ENCODE data around the gene ACTR5.

Gene ACTR5

GRCh38 chr20:38728911-38729642 is 19.2 kb upstream of the ACTR5 start:
- DNase-seq (ENCODE audit: low read depth in 2 of 2) = no peak

GRCh38 chr20:38729767-38730166 is 18.5 kb upstream of the ACTR5 start:
- DNase-seq (ENCODE audit: low read depth in 2 of 2) = no peak

- no peak for DNase-seq (ENCODE audit: low read depth in 2 of 2)
These were observed 17.9 kb upstream of the ACTR5 start for GRCh38 chr20:38730167-38730988.

- no peak for DNase-seq (ENCODE audit: low read depth in 2 of 2)
These were observed 17.1 kb upstream of the ACTR5 start for GRCh38 chr20:38730989-38731737.

- DNase-seq (ENCODE audit: low read depth in 2 of 2) = no peak
These were observed 16.5 kb upstream of the ACTR5 start for GRCh38 chr20:38731738-38732113.

- no peak for DNase-seq (ENCODE audit: low read depth in 2 of 2)
These were observed 15.3 kb upstream of the ACTR5 start for GRCh38 chr20:38732981-38733380.

GRCh38 chr20:38735172-38735571 is 13.1 kb upstream of the ACTR5 start:
- no peak for DNase-seq (ENCODE audit: low read depth in 2 of 2)

GRCh38 chr20:38737887-38738286 is 10.4 kb upstream of the ACTR5 start:
- no peak for DNase-seq (ENCODE audit: low read depth in 2 of 2)

- DNase-seq (ENCODE audit: low read depth in 2 of 2) = no peak
These were observed 2.5 kb upstream of the ACTR5 start for GRCh38 chr20:38745757-38746156.

GRCh38 chr20:38747495-38748096 is 664 bp upstream of the ACTR5 start:
- no peak for DNase-seq (ENCODE audit: low read depth in 2 of 2)

- no peak for DNase-seq (ENCODE audit: low read depth in 2 of 2)
These were observed 545 bp downstream of the ACTR5 start for GRCh38 chr20:38748861-38749149.

- peak in 1 of 2 experiments; percentile 5 for DNase-seq (ENCODE audit: low read depth in 2 of 2)
These were observed 3.2 kb downstream of the ACTR5 start for GRCh38 chr20:38751360-38751976.

- no peak for DNase-seq (ENCODE audit: low read depth in 2 of 2)
These were observed 3.8 kb downstream of the ACTR5 start for GRCh38 chr20:38752029-38752428.

GRCh38 chr20:38754924-38755323 is 6.7 kb downstream of the ACTR5 start:
- no peak for DNase-seq (ENCODE audit: low read depth in 2 of 2)

GRCh38 chr20:38755324-38755910 is 7.2 kb downstream of the ACTR5 start:
- no peak for DNase-seq (ENCODE audit: low read depth in 2 of 2)

GRCh38 chr20:38757145-38757775 is 9.0 kb downstream of the ACTR5 start:
- DNase-seq (ENCODE audit: low read depth in 2 of 2) = no peak

GRCh38 chr20:38759106-38759505 is 10.8 kb downstream of the ACTR5 start:
- DNase-seq (ENCODE audit: low read depth in 2 of 2) = no peak

- no peak for DNase-seq (ENCODE audit: low read depth in 2 of 2)
These were observed 12.7 kb downstream of the ACTR5 start for GRCh38 chr20:38760978-38761377.

GRCh38 chr20:38762174-38762573 is 13.9 kb downstream of the ACTR5 start:
- DNase-seq (ENCODE audit: low read depth in 2 of 2) = no peak

- DNase-seq (ENCODE audit: low read depth in 2 of 2) = no peak
These were observed 15.4 kb downstream of the ACTR5 start for GRCh38 chr20:38763616-38764015.

Data from fibroblast of skin of left quadriceps (primary cell).